Hindlimb muscle (tissue), 1 donor: Measurements from ENCODE around the gene ATRNL1. TPM values are rescaled to one million over a fixed set of nuclear protein-coding genes. Genes with fewer than 3 reads are reported as not detected.
A peak's percentile ranks its signal among the peaks of the same experiment; 100 is the strongest.

Source experiments
- DNase-seq: peaks from one replicate; pipeline ENCODE4 v3.0.0-alpha.2; 2013
- polyA plus RNA-seq: library from polyadenylated mRNA; unstranded; fragments of 120-200 nt; gene quantifications from one replicate; pipeline ENCODE4 v1.2.1, GENCODE V29; 2013; ENCODE audit not compliant: insufficient read length

The ATRNL1 gene, protein sequence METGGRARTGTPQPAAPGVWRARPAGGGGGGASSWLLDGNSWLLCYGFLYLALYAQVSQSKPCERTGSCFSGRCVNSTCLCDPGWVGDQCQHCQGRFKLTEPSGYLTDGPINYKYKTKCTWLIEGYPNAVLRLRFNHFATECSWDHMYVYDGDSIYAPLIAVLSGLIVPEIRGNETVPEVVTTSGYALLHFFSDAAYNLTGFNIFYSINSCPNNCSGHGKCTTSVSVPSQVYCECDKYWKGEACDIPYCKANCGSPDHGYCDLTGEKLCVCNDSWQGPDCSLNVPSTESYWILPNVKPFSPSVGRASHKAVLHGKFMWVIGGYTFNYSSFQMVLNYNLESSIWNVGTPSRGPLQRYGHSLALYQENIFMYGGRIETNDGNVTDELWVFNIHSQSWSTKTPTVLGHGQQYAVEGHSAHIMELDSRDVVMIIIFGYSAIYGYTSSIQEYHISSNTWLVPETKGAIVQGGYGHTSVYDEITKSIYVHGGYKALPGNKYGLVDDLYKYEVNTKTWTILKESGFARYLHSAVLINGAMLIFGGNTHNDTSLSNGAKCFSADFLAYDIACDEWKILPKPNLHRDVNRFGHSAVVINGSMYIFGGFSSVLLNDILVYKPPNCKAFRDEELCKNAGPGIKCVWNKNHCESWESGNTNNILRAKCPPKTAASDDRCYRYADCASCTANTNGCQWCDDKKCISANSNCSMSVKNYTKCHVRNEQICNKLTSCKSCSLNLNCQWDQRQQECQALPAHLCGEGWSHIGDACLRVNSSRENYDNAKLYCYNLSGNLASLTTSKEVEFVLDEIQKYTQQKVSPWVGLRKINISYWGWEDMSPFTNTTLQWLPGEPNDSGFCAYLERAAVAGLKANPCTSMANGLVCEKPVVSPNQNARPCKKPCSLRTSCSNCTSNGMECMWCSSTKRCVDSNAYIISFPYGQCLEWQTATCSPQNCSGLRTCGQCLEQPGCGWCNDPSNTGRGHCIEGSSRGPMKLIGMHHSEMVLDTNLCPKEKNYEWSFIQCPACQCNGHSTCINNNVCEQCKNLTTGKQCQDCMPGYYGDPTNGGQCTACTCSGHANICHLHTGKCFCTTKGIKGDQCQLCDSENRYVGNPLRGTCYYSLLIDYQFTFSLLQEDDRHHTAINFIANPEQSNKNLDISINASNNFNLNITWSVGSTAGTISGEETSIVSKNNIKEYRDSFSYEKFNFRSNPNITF (N-terminal part only)
- polyA plus RNA-seq = 0.45 TPM

DNA sequence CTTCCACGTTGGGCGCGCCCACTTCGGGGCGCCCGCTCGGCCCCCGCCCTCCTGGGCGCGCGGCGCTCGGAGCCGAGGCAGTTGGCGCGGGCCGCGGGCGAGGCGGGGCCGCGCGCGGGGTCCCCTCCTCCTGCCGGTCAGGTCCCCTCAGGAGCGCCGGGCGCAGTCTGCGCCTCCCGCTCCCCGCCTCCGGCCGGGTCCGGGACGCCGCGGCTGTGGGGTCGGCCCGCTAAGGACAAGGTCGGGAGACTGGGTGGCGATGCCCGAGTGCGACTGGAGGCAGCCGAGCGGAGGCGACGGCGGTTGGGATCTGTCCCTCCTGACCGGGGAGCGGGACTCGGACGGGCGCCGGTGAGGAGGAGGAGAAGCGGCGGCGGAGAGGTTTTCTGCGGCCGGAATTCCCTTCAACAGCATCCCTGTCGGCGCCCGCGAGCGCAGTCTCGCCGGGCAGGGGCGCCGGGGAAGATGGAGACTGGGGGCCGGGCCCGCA is at the start of gene ATRNL1:
Gene ATRNL1, plus strand, starts transcription at position 80 of the 490 bp plus-strand sequence. Its CDS starts 386 bp downstream, at position 466.
- peak; percentile 66 for DNase-seq

DNA sequence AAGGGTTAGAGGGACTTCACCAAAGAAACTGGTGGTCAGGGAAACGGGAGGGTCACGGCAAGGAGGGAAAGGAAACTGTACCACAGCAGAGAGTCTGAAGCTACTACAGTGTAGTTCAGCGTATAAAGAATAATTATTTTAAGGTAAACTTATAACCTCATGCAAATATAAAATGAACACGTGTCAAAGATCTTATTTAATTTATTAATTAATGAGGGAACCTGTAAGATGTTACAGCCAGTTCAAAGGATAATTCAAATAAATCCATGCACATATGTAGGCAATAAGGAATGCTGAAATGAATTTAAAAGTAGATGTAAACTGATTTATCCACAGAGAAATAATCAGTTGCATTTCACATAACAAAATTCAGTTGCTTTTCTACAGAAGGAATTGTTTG is 49.4 kb upstream of the ATRNL1 start:
- DNase-seq = no peak

DNA sequence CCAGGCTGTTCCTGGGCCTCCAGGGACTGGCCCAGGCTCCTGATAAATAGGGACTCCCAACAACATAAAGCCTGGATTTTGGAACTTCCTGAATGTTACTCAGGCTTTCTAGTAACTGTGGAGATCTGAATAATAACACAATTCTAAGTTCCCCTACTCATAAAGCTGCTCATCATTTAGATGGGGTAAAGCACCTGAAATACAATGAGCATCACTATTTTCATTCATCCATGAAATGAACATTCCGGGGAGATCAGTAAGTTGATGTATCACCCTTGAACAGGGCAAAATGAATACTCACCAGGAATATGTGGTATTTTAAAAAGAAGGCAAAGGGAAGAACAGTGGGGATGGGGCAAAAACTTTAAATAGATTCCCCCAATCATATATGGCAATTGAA is 48.3 kb upstream of the ATRNL1 start:
- DNase-seq = no peak

DNA sequence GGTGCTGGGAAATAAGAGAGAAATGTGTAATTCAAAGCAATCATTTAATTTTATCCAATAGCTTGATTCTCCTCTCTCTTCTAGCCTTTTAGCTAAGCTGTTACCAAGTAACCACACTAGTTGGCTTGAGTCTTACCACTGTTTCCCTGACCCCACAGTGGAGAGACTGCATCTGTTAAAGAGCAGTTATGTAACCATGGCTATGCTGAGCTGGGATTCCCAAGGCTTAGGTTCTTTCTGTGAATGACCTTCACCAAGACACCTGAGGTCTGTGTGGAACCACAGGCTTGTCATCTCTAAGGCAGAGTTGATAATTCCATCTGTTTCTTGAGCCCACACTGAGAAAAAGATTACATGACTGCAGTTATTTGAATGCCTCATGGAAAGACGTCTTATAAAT is 47.7 kb upstream of the ATRNL1 start:
- no peak for DNase-seq

DNA sequence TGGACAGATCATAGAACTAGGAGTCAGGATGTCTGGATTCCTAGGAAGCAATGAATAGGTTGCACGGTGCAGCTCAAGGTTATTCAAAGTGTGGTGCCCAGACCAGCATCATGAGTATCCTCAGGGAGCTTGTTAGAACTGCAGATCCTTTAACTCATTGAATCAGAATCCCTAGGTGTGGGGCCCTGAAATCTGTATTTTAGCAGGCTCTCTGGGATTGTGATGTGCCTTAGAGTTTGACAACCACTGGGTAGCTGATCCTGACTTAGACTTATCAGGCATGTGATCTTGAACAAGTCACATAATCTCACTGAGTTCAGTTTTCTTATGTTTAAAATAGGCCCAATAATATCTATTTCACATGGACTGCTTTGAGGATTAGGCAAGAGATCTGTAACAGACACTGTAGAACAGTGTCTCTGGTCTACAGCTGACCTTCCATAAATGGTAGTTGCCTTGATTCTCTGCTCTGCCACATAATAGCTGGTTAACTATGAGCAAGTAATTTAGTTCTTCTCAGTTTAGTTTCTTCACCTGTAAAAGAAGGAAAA is 46.4 kb upstream of the ATRNL1 start:
- no peak for DNase-seq

DNA sequence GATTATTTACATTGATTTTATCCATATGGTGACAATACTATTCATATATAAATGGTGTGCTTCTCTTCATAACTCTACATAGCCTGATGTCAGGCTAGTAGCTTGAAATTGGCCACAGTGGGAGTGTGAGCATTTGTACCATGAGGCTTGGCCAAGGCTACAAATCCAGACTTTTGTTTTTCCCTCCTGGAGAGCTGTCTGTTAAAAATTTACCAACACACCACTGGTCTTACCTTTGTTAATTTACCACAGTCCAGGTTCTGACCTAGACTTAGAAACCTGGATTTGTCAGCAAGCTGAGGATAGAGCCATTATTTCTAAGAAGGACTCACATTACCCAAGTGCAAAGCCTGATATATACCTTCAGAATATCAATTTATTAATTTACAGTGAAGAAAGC is 45.5 kb upstream of the ATRNL1 start:
- DNase-seq = no peak

DNA sequence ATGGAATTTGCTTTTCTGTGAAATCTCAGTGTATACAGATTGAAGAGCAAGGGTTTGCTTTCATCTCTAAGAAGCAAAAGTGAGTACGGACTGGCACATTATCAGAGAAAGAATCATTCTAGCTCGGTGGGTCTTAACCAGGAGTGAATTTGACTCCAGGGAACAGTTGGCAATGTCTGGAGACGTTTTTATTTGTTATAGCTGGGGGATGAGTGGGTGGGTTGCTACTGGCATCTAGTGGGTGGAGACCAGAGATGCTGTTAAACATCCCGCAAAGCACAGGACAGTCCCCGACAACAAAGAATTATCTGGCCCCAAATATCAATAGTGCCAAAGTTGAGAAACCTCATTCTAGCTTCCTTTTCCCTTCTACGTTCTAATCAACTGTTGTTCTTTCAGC is 43.8 kb upstream of the ATRNL1 start:
- no peak for DNase-seq

DNA sequence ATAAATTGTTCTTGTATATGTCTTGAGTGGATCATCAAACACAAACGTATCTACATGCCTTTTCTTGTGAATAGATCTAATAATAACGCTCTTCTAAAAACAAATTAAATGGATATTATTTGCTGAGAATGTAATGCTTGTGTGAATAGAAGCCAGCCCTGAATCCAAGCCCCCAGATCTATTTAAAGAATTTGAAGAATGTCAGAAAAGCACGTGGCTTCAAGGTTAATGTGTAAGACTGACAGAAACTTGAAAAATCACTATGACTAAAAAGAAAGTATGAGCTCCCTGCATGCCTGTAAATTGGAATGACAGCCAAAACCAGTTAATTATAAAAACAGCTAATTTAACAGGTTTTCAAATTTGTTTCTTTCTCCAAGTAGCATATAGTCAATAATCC is 43.2 kb upstream of the ATRNL1 start:
- DNase-seq = no peak

DNA sequence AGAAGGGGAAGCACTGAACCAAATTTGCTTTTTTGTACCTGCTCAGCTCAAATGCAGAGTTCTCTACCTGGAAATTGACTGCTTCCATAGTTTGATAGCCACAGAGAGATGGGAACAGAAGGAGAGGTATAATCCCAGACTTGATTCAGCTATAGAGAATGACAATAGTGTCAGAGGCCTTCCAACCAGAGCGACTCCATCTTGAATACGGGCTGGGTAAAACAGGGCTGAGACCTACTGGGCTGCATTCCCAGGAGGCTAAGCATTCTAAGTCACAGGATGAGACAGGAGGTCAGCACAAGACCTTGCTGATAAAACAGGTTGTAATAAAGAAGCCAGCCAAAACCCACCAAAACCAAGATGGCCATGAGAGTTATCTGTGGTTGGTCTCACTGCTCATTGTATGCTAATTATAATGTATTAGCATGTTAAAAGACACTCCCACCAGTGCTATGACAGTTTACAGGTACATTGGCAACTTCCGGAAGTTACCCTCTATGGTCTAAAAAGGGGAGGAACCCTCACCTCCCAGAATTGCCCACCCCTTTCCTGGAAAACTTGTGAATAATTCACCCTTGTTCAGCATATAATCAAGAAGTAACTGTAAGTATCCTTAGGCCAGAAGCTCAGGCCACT is 42.7 kb upstream of the ATRNL1 start:
- no peak for DNase-seq

DNA sequence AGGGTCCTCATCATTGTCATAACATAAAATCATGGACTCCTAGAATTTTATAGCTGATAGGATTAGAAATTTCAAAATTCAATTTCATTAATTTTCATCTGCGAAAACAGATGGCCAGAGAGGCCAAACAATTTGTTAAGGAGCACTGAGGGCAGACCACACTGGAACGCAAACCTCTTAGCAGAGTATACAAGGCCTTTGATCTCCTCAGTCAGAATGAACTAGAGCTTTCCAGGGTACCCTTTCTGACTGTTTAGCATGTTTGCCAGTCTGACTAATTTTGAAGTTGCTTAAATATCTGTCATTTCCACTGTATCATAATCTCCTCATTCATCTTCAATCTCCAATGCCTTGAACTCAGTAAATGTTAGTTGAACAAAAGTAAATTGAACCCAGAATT is 41.9 kb upstream of the ATRNL1 start:
- no peak for DNase-seq

DNA sequence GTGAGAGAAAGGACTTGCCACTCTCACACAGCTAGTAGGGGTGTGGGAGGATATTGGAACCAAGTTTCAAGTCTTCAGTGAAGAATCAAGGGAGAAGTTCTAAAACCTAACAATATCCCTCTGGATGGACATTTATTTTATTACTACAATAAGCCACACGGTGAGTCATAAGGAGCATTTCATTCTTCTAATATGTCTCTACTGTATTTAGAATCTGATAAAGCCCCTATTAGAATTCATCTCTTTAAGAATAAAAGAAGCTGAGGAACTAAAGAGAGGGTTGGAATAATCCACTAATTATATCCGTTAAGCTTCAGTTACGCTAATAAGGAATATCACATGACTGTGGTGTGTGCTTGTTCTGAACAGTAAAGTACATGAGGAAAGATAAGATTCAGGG is 40.9 kb upstream of the ATRNL1 start:
- no peak for DNase-seq

DNA sequence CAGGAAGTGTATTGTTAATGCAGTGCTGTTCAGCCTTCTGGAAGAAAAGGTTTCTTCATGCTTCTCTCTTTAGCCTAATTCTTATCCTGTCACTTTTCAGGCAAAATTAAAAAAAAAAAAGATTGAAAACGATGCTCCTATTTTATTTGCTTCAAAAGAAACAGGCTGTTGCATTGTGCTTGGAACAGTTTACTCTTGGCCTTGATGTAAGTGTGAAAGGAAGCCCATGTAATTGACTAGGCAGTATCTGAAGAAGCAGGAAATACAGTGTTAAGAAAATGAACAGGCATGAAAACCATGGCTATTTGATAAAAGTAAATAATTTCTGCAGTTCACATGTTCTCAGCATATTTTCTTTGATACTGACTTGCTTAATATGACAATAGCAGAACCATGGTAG is 40.4 kb upstream of the ATRNL1 start:
- DNase-seq = no peak

DNA sequence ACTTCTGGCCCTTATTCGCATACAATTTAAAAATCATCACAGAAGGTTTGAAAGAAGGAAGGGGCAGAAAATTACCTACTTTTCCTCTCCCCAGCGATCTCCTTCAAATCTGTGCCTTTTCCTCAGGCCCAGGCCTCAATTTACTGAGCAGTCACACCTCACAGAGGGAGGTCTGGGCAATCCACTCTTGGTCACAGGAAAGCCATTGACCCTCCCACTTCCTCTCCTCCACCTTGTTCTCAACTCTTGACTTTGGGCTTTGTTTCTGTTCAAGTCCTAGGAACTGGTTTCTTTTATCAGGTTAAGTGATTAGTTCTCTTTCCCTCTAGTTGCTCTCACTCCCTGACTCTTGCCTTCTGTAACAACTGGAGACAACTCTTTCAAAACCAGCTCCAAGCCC is 37.0 kb upstream of the ATRNL1 start:
- DNase-seq = no peak

DNA sequence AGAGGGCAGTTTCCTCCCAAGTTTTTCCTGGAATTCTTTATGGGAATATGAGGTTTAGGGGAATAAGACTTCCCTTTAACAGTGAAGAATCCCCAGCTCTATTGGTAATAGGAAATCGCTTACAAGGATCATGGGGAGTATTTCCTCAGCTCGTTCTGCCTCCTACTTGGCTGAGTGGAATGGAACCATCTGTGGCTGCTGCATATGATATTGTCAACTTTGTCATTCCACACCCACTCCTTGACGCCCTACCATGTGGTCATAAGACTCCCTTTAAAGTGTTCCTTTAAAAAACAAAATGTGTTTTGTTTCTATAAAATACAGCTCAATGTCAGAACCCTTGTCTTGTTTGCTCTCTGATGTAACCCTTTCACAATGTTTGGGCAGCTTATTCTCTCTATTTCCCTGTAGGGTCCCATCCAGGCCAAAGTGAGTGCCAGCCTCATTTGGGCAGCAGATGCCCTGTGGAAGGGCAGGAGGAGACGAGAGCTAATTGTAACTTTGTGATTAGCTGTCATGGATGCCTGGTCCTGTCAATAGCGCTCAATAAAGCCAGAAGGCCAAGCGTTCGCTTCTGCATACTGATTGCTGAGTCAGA is 33.8 kb upstream of the ATRNL1 start:
- DNase-seq = no peak

DNA sequence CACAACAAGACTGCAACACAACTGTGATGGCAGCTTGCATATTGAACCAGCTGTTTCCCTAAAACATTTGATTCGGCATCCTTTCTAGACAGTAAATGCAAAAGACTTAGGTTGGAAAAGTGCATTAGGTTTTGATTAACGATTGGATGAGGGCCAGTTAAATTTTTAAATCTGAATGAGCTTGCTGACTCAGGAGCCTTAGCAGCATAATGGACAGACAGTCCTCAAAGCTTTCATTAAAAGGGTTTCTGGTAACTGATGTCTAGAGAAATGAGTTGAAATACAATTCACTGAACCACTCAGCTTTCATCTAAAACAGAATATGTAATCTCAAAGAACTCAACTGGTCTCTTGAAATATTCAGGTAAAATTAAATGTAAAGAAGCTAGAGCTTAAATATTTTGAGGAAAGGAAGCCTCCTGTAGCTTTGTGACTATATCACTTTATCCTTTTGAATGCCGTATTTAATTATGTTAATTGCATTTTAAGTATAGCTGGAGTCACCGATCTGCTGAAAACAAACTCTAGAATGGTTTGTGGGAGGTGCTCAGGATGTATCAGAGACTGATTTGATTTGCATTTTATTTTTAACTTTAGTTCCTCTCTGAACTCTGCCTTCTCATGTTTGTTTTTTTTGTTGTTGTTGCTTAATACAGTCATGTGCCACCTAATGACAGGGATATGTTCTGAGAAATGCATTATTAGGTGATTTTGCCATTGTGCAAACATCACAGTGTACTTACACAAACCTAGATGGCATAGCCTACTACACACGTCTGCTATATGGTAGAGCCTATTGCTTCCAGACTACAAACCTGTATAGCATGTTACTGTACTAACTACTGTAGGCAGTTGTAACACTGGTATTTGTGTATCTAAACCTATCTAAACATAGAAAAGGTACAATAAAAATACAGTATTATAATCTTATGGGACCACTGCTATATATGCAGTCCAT is 29.2 kb upstream of the ATRNL1 start:
- peak; percentile 6 for DNase-seq

DNA sequence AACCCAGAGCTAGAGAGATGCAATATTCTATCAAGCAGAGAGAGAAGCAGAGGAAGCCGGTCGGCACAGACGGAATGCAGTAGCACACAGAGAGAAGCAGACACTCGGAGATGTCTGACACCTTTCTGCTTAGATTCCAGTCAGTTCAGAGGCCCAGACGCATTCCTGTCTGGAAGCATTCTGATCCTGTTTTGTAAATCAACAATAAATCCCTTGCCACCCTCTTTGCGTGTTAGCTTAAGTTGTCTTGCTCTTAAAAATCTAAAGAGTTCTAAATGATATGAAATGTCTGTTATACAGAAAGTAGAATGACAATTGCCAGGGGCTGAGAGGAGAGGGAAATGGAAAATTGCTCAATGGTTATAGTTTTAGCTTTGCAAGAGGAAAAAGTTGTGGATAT is 27.4 kb upstream of the ATRNL1 start:
- no peak for DNase-seq

DNA sequence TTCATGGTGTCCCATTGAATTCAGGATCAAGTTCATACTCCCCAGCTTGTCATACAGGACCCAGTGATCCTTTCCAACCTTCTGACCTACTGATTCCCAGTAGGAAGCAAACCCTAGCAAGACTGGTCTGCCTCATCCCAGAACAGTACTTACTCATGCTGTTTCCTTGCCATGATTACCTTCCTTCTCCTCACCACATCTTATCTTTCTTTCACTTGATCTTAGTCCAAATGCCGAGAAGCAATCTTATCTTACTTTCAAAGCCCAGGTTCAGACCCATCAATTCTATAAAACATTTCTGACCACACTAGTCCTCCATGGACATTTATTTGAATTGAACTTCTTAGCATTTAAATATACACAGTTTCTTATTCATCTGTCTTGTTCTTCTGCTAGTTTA is 26.6 kb upstream of the ATRNL1 start:
- no peak for DNase-seq

DNA sequence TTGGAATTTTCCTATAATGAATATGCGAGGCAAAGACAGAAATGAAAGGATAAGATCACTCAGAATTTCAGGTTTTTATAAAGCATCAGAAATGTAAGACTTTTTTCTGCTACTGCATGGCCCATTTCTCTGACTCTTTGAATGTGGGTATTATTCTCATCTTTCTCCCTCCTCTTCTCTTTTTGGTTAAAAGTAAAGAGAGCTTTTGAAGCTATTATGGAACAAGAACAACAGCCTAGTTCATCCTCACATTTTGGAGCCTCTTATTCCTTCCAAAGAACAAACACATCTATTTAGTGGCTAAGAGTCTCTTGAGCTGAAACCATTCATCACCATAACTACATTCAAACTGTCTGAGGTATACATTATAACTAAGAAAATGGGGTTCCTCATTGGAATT is 19.4 kb upstream of the ATRNL1 start:
- no peak for DNase-seq

DNA sequence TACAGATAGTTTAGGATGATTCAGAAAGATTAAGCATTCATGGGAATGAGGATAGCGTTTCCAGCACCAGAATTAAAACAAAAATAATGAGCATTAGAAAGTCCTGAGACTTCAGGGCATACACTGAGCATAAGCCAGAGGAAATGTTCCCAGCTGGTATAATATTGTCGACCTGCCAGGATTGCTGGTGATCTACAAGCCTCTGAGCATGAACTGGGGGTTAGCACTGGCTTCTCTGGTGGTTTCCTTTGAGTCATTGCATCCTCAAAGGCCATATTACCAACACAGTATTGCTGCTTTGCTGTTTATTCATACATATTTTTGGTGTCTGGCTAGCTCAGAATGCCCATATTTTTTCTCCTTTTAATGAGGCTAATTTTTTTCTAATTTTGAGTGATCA is 10.7 kb upstream of the ATRNL1 start:
- no peak for DNase-seq

DNA sequence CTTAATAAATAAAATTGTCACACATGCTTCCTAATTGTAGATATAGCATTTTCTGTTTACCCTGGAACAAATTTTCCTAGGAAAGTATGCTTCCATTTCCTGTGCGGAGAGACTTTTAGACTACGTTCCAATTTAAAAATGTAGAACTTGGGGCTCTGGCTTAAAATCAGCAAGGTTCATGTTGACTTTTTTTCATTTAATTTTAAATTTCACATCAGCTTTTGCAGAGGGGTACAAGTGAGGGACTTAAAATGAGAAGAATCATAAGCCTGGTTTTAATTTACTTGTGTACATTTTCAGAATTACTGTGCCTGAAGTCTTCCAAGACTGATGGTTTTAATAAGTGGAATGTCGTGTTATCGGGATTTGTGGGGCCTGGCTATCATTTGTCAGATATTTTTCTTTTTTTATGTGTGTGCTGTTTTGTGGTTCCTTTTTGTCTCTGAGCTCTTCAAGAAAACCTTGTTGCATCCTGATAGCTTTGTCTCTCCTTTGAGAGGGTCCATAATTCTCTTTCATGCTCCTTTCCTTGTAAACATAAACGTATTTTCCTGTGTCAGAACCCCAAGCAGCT is 8.8 kb upstream of the ATRNL1 start:
- no peak for DNase-seq
